DND-41 (cell line): ENCODE measurements around the gene UBXN1.

Experiments
- CTCF ChIP-seq: IDR thresholded peaks from 2 replicates; pipeline ENCODE4 v1.5.1; 2012; ENCODE audit warnings: borderline replicate concordance, low read length, moderate library complexity, mild to moderate bottlenecking; ENCODE audit not compliant: poor library complexity, severe bottlenecking; ENCODE audit errors: extremely low read depth
- EZH2 ChIP-seq: IDR thresholded peaks from 3 replicates; pipeline ENCODE4 v1.6.1; 2012; ENCODE audit warnings: borderline replicate concordance, low read depth, mild to moderate bottlenecking, moderate library complexity, low read length, inconsistent platforms; ENCODE audit not compliant: severe bottlenecking

- no peak for TF ChIP-seq EZH2
- TF ChIP-seq CTCF: no peak
Observed at GRCh38 chr11:62671236-62671607, 7.7 kb downstream of the UBXN1 start.
